NCI-H1694 treated with DMSO at 0.1 percent for 48 hours (cell line): Measurements from ENCODE around the gene KLHDC10.
"Not testable (repeated sequence)": the region's sequence is repeated elsewhere in the genome, so short reads cannot be mapped to it uniquely, and the experiment has no call there.

Source experiments
- DNase-seq: peaks from one replicate; lab custom pipeline; 2025; lab: John Stamatoyannopoulos, UW

KLHDC10 gene

DNA sequence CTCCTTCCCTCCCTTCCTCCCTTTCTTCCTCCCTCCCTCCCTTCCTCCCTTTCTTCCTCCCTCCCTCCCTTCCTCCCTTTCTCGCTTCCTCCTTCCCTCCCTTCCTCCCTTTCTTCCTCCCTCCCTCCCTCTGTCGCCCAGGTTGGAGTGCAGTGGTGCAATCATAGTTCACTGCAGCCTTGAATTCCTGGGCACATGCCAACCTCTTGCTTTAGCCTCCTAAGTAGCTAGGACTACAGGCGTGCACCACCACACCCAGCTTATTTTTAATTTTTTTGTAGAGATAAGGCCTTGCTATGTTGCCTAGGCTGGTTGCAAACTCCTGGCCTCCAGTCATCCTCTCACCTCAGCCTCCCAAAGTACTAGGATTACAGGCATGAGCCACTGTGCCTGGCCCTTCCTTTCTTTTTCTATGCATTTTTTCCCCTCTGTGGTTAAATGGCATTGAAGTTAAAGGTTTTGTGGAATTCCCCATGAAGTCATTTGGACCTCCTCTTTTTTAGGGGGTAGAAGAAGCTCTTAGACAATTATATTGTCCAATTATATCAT lies 9.6 kb downstream of the KLHDC10 start:
- no peak for DNase-seq

DNA sequence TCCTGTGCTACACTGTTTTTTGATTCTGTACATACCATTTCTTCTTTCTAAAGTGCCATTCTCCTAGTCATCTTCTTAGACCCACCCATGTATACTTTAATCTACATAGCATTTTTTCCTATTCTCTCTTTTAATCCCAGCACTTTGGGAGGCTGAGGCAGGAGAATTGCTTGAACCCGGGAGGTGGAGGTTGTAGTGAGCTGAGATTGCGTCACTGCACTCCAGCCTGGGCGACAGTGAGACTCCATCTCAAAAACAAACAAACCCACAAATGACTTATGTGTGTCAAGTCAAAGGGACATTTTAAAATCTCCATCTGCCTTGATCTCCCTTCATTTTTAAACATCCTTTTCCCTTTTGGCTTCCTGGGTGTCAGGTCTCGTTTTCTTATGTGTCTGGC lies 13.2 kb downstream of the KLHDC10 start:
- not testable (repeated sequence) for DNase-seq

GRCh38 chr7:130084037-130084875 lies 13.9 kb downstream of the KLHDC10 start:
- DNase-seq, result no peak

- DNase-seq, result not testable (repeated sequence)
Measured at GRCh38 chr7:130085235-130085634, 14.9 kb downstream of the KLHDC10 start.

- DNase-seq, result no peak
Measured at GRCh38 chr7:130086938-130087337, 16.6 kb downstream of the KLHDC10 start.

GRCh38 chr7:130087364-130087763 lies 17.0 kb downstream of the KLHDC10 start:
- no peak for DNase-seq

DNA sequence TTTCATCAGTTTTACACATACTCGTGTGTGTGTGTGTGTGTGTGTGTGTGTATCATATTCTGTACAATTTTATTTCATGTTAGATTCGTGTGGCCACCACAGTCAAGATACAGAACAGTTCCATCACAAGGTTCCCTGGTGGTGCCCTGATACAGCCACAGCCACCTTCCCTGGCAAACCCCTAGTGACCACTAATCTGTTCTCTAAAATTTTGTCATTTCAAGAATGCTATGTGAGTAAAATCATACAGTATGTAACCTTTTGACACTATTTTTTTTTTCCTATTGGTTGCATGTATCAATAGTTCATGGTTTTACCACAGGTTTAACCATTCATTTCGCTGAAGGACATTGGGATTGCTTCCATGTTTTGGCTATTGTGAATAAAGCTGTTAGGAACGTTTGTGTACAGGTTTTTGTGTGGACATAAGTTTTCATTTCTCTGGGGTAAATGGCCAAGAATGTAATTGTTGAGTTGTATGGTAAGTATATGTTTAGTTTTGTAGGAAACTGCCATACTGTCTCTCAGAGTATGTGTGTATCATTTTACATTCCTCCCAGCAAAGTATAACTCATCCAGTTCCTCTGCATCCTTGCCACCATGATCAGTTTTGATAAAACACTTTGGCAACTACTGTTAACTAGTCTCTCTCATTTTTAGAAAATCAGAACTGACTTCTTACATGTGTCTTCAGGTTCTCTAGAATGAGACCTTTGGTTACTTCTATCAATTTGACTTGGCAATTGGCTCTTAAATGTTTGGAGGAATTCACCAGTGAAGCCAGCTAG lies 20.6 kb downstream of the KLHDC10 start:
- DNase-seq, result no peak

DNA sequence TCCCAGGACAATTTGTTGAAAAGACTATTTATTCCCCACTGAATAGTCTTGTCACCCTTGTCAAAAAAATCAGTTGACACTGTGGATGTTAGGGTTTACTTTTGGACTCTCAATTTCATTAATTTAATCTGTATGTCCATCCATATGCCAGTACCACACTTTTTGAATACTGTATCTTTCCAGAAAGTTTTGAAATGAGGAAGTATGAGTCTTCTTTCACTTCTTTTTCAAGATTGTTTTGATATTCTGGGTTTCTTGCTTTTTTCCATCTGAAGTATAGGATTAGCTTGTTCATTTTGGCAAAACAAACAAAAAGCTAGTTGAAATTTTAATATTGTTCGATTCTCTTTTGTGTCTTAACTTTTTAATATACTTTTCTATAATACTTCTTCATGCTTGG lies 21.7 kb downstream of the KLHDC10 start:
- DNase-seq, result no peak

- no peak for DNase-seq
Measured at GRCh38 chr7:130092598-130092997, 22.3 kb downstream of the KLHDC10 start.

DNA sequence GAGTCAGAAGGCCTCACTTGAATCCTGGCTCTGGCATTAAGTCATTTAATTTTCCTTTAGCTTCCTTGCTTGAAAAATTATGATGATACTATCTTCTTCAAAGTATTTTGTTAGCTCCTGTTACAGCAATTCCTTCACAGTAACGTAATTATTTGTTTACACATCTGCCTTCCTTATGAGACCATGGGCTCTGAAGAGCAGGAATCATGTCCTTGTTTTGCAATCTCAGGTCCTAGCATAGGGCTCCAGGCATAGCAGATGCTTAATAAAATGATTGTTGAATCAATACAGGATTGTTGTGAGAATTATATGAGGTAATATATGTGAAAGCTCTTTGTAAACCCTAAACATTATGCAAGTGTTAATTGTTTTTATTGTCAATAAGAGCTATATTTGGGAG lies 25.5 kb downstream of the KLHDC10 start:
- DNase-seq, result no peak

GRCh38 chr7:130096243-130096827 lies 26.0 kb downstream of the KLHDC10 start:
- peak; percentile 86 for DNase-seq

- no peak for DNase-seq
Measured at GRCh38 chr7:130099331-130099730, 29.0 kb downstream of the KLHDC10 start.

GRCh38 chr7:130102588-130102987 lies 32.3 kb downstream of the KLHDC10 start:
- no peak for DNase-seq

GRCh38 chr7:130107949-130108674 lies 37.8 kb downstream of the KLHDC10 start:
- no peak for DNase-seq

DNA sequence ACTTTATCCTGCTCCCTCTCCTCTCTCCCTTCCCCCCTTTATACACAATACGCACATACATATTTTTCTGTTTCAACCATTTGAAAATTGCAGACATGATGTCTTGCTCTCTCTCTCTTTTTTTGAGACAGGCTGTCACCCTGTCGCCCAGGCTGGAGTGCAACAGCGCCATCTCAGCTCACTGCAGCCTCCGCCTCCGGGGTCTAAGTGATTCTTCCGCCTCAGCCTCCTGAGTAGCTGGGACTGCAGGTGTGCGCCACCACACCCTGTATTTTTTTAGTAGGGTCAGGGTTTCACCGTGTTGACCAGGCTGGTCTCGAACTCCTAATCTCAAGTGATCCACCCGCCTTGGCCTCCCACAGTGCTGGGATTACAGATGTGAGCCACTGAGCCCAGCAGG lies 38.5 kb downstream of the KLHDC10 start:
- DNase-seq, result no peak

GRCh38 chr7:130112093-130112492 lies 41.8 kb downstream of the KLHDC10 start:
- no peak for DNase-seq

DNA sequence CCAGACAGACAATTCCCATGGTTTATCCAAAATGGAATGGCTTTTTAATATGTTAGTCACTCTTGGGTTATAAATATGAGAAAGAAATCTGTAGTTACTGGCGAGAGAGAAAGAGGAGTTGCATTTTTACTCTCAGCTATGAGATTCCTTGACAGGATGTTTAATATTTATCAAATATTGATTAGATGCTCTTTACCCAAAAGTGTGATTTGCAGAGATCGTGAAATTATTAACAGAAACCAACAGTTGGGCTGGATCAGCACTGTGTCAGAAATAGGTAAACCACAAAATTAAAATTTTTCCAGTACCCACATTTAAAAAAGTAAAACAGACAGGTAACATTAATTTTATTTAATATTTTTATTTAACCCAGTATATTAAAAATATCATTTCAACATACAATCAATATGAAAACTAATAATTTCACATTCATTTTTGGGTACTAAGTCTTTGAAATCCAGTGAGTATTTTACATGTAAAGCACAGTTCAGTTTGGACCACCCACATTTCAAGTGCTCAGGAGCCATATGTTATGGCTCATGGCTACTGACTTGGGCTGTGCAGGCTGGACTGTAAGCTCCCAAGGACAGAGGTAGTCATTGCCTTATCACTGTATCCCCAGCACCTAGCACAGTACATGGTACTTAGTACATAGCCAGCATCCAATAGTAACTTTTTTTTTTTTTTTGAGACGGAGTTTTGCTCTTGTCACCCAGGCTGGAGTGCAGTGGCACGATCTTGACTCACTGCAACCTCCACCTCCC lies 42.5 kb downstream of the KLHDC10 start:
- no peak for DNase-seq

DNA sequence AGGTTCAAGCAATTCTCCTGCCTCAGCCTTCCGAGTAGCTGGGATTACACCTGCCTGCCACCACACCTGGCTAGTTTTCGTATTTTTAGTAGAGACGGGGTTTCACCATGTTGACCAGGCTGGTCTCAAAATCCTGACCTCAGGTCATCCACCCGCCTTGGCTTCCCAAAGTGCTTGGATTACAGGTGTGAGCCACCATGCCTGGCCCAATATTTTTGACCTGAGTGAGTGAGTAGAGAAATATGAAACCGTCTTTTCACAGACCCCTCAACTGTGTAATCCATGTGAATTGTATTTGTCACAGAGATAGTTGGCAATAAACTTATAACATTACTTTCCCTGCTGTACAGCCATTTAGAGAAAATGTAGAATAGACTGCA lies 43.1 kb downstream of the KLHDC10 start:
- not testable (repeated sequence) for DNase-seq

DNA sequence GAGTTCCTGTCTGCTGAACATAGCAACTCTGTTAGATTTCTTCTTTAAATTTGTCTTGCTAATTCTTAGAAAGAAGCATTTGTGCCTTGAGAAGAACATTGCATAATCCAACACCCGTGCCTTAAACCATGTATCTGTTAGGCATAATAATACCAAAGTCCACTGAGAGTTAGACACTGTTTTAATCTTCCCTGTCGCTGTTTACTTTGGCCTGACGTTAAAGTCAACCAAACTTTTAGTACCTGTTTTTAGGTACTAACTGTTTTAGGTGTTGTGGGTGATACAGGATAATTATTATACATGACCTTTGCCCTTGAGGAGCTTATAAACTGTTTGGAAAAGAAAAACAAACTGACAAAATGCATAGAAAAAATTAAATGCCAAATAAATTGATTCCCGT lies 43.6 kb downstream of the KLHDC10 start:
- DNase-seq, result no peak

GRCh38 chr7:130114374-130114773 lies 44.0 kb downstream of the KLHDC10 start:
- no peak for DNase-seq

- no peak for DNase-seq
Measured at GRCh38 chr7:130114776-130115175, 44.4 kb downstream of the KLHDC10 start.
